Bronchial epithelial cell (primary cell): ENCODE results near the gene ST3GAL3. TPM values are rescaled to one million over a fixed set of nuclear protein-coding genes. Genes with fewer than 3 reads are reported as not detected.

Experiments used
- DNase-seq: peaks from one replicate; pipeline ENCODE4 v3.0.0-alpha.2; 2010; ENCODE audit warnings: low read depth
- FAIRE-seq: peaks from 2 replicates; lab custom pipeline; 2011; peaks lifted over from hg19 to GRCh38; lab: Jason Lieb, UNC
- H3K27me3 ChIP-seq: 2 replicates; pipeline ENCODE4 v1.5.1; 2011; ENCODE audit warnings: low read length; ENCODE audit not compliant: control insufficient read depth, insufficient read depth
- H3K36me3 ChIP-seq: 2 replicates; pipeline ENCODE4 v1.5.1; 2011; ENCODE audit warnings: low read length; ENCODE audit not compliant: control insufficient read depth, insufficient read depth
- H3K4me3 ChIP-seq: 2 replicates; pipeline ENCODE4 v1.5.1; 2011; ENCODE audit warnings: mild to moderate bottlenecking, low read depth, low read length, control low read depth
- CTCF ChIP-seq: IDR thresholded peaks from 2 replicates; pipeline ENCODE4 v1.5.1; 2011; ENCODE audit warnings: mild to moderate bottlenecking, moderate library complexity, low read length, control low read depth, inconsistent platforms; ENCODE audit not compliant: insufficient read depth, severe bottlenecking
- total RNA-seq: library from RNA; depleted of rRNA; stranded (reverse); fragments of >200 nt; gene quantifications from 2 replicates; pipeline ENCODE4 v1.2.1, GENCODE V29; 2014

Gene ST3GAL3
- total RNA-seq, 1 donor from 2014 or later = 10.3 TPM

- Histone ChIP-seq H3K36me3 (no peaks in the 10 kb centered on the region), H3K4me3 (no peak overlapping the region), H3K27me3 (no peaks in the 10 kb centered on the region)
- peak; percentile 93 for DNase-seq
- no peak for TF ChIP-seq CTCF
- no peak for FAIRE-seq
Measured at GRCh38 chr1:43783671-43784205, 76.4 kb downstream of the ST3GAL3 start.

DNA sequence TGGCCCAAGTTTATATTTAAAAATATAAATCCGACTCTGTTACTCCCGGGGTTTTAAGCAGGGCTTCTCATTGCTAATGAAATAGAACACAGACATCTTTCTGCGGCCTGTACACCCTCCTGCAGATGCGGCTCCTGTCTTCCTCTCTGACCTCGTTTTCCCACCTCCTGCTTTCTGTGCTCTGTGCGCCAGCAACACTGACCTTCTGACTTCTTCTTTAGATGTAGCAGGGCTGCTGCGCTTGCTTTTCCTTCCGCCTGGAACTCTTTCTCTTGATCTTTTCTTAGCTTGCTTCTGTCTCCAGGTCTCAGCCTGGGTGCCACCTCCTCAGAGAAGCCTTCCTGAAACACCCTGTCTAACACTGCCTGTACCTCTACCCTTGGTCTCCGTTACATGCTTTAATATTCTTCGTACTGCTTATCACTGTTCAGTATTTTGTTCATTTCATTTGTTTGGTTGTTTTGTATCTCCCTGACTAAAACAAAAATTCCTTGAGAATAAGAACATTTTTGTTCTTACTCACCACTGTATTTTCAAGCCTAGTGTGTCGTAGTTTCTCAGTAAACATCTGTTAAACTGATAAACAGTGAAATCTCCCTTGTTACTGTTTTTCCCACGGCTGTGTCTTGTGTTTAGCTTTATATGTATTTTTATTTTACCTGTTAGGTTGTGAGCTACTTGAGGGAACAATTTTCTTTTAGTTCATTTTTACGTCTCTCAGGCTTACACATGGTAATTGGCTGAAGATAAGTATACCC lies 79.0 kb downstream of the ST3GAL3 start:
- FAIRE-seq = no peak
- Histone ChIP-seq H3K27me3 (no peaks in the 10 kb centered on the region), H3K36me3 (no peaks in the 10 kb centered on the region), H3K4me3 (no peak overlapping the region)
- no peak for TF ChIP-seq CTCF
- DNase-seq = no peak

DNA sequence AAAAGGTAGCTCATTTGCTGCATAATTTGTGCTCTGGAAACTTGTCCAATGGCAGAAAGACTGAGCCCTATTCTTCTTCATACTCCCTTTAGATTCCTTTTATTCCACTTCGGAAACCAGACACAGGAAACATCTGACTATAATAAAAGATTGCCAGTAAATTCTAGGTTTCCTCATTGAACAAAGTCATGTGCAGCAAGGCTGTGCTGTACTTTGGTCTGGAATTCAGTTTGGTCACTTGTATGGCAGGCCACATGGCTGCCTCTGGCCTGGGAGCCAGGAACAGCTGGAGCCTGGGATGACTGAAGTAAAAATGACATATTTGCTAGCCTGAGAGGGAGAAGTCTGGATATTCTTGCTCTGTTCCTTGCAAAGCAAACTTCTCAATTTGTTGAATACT lies 79.6 kb downstream of the ST3GAL3 start:
- Histone ChIP-seq H3K27me3 (no peaks in the 10 kb centered on the region), H3K36me3 (no peaks in the 10 kb centered on the region), H3K4me3 (no peak overlapping the region)
- FAIRE-seq (no peak), DNase-seq (no peak)
- TF ChIP-seq CTCF = no peak

GRCh38 chr1:43789604-43790550 lies 82.5 kb downstream of the ST3GAL3 start:
- FAIRE-seq (no peak), DNase-seq (peak; percentile 40)
- TF ChIP-seq CTCF = no peak
- H3K27me3 ChIP-seq = no peaks in the 10 kb centered on the region
- H3K36me3 ChIP-seq = no peaks in the 10 kb centered on the region
- no peak overlapping the region for H3K4me3 ChIP-seq

- no peak for TF ChIP-seq CTCF
- Histone ChIP-seq H3K36me3 (no peaks in the 10 kb centered on the region), H3K4me3 (no peak overlapping the region), H3K27me3 (no peaks in the 10 kb centered on the region)
- DNase-seq (no peak), FAIRE-seq (no peak)
Measured at GRCh38 chr1:43791243-43791642, 83.9 kb downstream of the ST3GAL3 start.
